Measurements from ENCODE around the gene VPS37B.

DNA sequence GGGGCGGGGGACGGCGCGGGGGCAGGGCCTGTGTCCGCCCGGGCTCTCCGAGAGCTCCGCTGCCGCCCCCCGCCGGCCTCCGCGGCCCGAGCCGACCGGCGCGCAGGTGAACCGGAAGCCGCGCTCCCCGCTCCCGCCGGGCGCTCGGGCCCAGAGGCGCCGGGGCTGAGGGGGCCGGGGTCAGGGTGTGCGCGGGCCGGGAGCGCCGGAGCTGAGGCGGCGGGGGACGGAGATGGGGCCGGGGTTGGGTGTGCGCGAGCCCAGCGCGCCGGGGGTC lies 60.2 kb downstream of the VPS37B start:
- TF ChIP-seq, protein P1, sequence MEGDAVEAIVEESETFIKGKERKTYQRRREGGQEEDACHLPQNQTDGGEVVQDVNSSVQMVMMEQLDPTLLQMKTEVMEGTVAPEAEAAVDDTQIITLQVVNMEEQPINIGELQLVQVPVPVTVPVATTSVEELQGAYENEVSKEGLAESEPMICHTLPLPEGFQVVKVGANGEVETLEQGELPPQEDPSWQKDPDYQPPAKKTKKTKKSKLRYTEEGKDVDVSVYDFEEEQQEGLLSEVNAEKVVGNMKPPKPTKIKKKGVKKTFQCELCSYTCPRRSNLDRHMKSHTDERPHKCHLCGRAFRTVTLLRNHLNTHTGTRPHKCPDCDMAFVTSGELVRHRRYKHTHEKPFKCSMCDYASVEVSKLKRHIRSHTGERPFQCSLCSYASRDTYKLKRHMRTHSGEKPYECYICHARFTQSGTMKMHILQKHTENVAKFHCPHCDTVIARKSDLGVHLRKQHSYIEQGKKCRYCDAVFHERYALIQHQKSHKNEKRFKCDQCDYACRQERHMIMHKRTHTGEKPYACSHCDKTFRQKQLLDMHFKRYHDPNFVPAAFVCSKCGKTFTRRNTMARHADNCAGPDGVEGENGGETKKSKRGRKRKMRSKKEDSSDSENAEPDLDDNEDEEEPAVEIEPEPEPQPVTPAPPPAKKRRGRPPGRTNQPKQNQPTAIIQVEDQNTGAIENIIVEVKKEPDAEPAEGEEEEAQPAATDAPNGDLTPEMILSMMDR (IDR thresholded peaks at IDR 0.05; ENCODE audit: poor library complexity): no peak
- TF ChIP-seq EZH2 (IDR thresholded peaks at IDR 0.05; ENCODE audit: borderline replicate concordance) (no peak), EZH2phosphoT487 (IDR thresholded peaks at IDR 0.05; ENCODE audit: low read depth, severe bottlenecking, unreplicated experiment) (no peak)

All from hepatocyte (in vitro differentiated cells).